ENCODE measurements around the gene CUL4A. TPM values are rescaled to one million over a fixed set of nuclear protein-coding genes. Genes with fewer than 3 reads are reported as not detected.

CUL4A gene
- total RNA-seq, 6 experiments from 2014 or later: 29.2 to 75.8 (median 39.5) TPM

DNA sequence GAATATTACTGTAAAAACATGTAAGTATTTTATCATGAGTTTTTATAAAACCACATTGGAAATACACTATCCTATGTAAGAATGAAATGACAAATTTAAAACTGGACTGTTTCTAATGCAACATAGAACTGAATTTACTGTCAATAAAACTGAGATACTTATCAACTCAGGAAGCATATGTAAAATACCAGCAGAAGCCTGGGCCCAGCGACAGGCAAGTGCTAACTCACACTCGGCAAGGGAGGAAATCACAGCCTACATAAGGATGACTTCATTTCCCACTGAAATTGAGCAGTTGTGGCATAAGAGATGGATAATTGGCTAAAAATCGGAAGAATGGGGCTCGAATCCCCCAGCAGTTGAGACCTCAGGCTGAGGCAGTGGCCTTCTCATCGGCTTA, 38.9 kb upstream of the CUL4A start:
- ATAC-seq (no peak), DNase-seq (no peak)
- Histone ChIP-seq H3K36me3 (peaks cover 0 to 35% (median 6%) of the 10 kb centered on the region in 4 donors), H3K4me3 (no peak overlapping the region), H3K27ac (no peak overlapping the region), H3K4me1 (no peaks in the 10 kb centered on the region), H3K27me3 (no peaks in the 10 kb centered on the region), H3K9me3 (no peaks in the 10 kb centered on the region)
- intact Hi-C loops (cut with DNase I): no loop called here
- TF ChIP-seq POLR2A (IDR thresholded peaks at IDR 0.05): no peak
- TF ChIP-seq, protein P1, sequence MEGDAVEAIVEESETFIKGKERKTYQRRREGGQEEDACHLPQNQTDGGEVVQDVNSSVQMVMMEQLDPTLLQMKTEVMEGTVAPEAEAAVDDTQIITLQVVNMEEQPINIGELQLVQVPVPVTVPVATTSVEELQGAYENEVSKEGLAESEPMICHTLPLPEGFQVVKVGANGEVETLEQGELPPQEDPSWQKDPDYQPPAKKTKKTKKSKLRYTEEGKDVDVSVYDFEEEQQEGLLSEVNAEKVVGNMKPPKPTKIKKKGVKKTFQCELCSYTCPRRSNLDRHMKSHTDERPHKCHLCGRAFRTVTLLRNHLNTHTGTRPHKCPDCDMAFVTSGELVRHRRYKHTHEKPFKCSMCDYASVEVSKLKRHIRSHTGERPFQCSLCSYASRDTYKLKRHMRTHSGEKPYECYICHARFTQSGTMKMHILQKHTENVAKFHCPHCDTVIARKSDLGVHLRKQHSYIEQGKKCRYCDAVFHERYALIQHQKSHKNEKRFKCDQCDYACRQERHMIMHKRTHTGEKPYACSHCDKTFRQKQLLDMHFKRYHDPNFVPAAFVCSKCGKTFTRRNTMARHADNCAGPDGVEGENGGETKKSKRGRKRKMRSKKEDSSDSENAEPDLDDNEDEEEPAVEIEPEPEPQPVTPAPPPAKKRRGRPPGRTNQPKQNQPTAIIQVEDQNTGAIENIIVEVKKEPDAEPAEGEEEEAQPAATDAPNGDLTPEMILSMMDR (IDR thresholded peaks at IDR 0.05): no peak
- 39% methylated on average over 2 of the region's 5 CpGs for WGBS (ENCODE audit: insufficient coverage, low coverage, low lambda C conversion rate, missing lambda C conversion rate)

DNA sequence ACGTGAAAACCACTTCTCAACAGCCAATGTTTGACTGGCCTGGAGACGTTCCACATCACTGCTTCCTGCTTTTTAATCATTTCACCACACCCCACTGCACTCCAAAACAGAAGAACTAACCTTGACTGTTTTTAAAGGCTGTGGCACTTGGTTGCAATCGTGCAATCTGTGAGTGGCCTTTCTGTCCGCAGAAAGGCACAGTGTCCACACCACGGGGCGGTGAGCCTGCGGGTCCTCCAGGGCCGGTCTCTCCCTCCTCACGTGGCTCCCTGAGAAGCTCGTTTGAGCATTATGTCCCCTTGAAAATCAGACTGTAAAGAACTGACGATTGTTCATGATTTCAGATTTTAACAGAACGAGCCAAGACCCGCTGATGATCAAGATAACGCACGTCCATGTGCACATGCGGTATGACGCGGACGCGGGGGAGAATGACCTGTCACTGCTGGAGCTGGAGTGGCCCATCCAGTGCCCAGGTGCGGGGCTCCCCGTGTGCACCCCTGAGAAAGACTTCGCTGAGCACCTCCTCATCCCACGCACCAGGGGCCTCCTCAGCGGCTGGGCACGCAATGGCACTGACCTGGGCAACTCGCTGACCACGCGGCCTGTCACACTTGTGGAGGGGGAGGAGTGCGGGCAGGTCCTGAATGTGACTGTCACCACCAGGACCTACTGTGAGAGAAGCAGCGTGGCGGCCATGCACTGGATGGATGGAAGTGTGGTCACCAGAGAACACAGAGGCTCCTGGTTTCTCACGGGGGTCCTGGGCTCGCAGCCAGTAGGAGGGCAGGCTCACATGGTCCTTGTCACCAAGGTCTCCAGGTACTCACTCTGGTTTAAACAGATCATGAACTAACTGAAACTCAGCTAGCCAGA, 37.9 kb upstream of the CUL4A start:
- no peaks in the 10 kb centered on the region for H3K9me3 ChIP-seq
- TF ChIP-seq, protein P1 (IDR thresholded peaks at IDR 0.05): no peak
- H3K4me1 ChIP-seq: no peaks in the 10 kb centered on the region
- peaks cover 0 to 37% (median 6%) of the 10 kb centered on the region in 4 donors for H3K36me3 ChIP-seq
- DNase-seq: no peak
- intact Hi-C loops (cut with DNase I): no loop called here
- WGBS (ENCODE audit: insufficient coverage, low coverage, low lambda C conversion rate, missing lambda C conversion rate): 73% methylated on average over 6 of the region's 34 CpGs
- no peaks in the 10 kb centered on the region for H3K27me3 ChIP-seq
- no peak overlapping the region for H3K4me3 ChIP-seq
- H3K27ac ChIP-seq: no peak overlapping the region
- ATAC-seq: peak in 1 of 4 donors; percentile 16

DNA sequence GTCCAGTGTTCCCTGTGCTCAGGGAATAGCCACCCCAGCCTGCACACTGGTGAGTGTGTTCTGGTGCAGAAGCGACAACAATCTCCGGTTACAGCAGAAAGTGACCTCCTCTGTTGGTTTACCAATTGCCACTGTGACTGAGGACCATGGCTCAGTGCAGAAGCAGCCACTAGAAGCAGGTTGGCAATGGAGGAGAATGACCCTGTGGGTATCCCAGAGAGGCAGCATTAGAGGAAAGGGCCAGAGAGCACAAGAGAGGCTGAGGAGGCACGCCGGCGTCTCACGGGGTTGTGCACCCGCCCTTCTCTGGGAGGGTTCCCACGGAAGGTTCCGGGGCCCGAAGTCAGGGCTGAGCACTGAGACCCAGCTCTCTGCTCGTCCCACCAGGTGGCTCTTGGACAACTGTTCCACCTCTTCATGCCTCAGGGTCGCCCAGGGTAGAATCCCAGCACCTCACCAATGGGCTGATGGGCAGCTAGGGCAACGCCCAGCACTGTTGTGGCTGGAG, 36.9 kb upstream of the CUL4A start:
- H3K36me3 ChIP-seq: peaks cover 0 to 43% (median 8%) of the 10 kb centered on the region in 4 donors
- H3K27me3 ChIP-seq: no peaks in the 10 kb centered on the region
- H3K4me3 ChIP-seq: no peak overlapping the region
- no peaks in the 10 kb centered on the region for H3K9me3 ChIP-seq
- H3K27ac ChIP-seq: no peak overlapping the region
- WGBS (ENCODE audit: insufficient coverage, low coverage, low lambda C conversion rate, missing lambda C conversion rate): 96% methylated on average over 4 of the region's 13 CpGs
- no peak for TF ChIP-seq POLR2A (IDR thresholded peaks at IDR 0.05)
- TF ChIP-seq, protein P1 (IDR thresholded peaks at IDR 0.05): no peak
- no peak for ATAC-seq
- H3K4me1 ChIP-seq: no peaks in the 10 kb centered on the region
- no peak for DNase-seq
- intact Hi-C loops (cut with DNase I): no loop called here

DNA sequence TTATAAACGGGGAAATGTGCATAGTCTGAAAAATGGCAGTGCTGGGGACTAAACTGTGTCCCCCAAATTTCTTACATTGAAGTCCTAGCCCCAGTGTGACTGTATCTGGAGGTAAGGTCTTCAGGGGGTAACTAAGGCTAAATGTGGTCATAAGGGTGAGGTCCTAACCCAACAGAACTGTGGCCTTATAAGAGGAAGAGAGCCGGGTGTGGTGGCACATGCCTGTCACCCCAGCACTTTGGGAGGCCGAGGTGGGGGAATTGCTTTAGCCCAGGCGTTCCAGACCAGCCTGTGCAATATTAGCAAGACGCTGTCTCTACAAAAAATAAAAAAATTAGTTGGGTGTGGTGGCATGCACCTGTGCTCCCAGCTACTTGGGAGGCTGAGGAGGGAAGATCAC, 33.1 kb upstream of the CUL4A start:
- Histone ChIP-seq H3K4me3 (no peak overlapping the region), H3K4me1 (no peaks in the 10 kb centered on the region), H3K9me3 (no peaks in the 10 kb centered on the region), H3K27me3 (no peaks in the 10 kb centered on the region), H3K27ac (no peak overlapping the region), H3K36me3 (peaks cover 0 to 68% (median 30%) of the 10 kb centered on the region in 4 donors)
- DNase-seq (peak in 2 of 3 donors; percentile 53 to 63), ATAC-seq (peak; percentile 64 to 79 (median 70))
- WGBS (ENCODE audit: insufficient coverage, low coverage, low lambda C conversion rate, missing lambda C conversion rate): 52% methylated on average over 4 of the region's 5 CpGs
- TF ChIP-seq, protein P1 (IDR thresholded peaks at IDR 0.05): no peak
- no peak for TF ChIP-seq POLR2A (IDR thresholded peaks at IDR 0.05)
- intact Hi-C loops (cut with DNase I): no loop called here
